HG03159 (cell line): Measurements from ENCODE around the gene PKIG.
"Not testable (repeated sequence)": the region's sequence is repeated elsewhere in the genome, so short reads cannot be mapped to it uniquely, and the experiment has no call there.

Source experiments
- ATAC-seq: cut with Tn5 transposase; IDR thresholded peaks from one replicate; pipeline ENCODE4 v1.9.1; 2021; ENCODE audit warnings: mild to moderate bottlenecking, moderate library complexity; ENCODE audit not compliant: unreplicated experiment

Gene PKIG

DNA sequence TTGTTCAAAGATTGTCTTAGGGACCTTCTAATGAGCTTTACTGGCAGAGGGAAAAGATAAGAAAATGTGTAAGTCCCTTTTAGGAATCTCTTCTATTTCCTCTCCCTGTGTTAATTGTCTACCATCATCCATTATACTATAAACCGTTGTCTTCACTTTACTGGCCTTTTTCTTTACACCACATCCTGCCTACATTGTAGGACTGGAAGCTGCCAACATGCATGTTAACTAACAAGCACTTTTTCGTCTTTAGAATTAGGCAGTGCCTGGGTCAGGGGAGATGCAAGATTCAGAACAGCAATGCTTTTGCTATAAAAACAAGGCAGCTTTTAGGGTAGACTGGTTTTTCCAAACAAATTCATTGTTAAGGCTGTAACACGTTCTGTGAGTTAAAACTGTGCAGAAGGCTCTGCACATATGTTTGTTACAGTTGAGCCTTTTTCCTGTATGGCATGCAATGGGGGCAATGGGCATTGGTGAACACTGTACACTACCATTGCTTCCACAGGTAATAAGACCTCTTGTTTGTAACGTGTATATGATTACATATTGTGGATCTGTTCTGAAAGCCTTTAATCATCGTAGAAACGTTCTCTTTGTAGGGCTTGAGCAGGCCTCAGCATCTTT, 10.9 kb upstream of the PKIG start:
- ATAC-seq, result no peak

DNA sequence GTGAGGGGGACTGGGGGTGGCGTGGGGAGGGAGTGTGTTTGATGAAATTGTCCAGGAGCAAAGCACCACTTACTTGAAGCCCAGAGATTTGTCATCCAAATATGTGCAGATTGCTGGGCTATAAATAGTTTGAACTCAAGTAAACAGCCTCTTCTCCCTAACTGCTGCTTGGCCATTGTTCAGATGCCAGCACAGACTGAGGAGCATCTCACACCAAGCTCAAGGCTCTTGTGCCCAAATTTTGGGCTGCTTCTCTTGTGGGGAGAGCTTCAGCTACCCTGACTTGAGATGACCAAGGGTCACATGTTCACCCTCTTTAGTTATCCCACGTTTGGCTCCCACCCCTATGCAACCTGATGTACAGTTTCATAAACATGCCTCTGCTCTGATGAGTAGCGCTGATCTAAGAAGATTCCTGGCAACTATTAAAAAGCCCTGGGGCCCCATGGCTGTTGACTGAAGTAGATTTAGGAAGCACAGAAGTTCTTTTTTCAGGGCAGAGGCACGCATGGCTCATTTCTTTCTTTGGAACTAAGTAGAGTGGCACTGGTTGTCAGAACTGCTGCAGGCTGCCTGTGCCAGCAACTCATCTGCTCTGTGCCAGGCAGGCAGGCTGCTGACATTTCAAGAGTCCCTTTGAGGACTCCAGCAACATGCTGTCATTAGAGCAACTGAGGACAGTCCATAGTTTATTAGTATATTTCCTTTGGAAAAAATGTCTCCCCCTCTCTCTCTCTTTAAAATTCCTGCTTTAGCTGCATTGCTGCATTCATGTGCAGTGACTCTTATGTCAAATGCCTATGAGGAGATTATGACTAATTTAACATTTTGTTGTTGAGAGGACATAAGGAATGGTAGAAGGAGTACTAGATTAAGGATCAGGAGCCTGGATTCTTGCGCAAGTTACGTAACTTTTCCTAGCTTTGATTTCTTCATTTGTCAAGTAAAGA, 9.6 kb upstream of the PKIG start:
- ATAC-seq, result no peak

DNA sequence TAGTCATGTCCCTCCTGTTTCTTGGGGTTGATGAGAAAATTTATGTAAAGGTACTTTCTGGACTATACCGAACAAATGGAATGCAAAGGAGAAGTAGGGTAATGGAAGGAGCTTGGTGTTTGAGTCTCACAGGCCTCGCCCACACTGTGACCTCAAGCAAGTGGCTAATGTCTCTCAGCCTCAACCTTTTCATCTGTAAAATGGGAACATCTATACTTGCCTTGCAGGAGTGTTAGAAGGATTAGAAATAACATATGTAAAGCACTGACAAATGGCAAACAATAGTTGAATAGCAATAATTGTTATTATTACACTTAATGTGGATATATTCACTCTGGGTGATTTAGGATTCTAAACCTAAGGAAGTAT, 8.9 kb upstream of the PKIG start:
- ATAC-seq, result no peak

DNA sequence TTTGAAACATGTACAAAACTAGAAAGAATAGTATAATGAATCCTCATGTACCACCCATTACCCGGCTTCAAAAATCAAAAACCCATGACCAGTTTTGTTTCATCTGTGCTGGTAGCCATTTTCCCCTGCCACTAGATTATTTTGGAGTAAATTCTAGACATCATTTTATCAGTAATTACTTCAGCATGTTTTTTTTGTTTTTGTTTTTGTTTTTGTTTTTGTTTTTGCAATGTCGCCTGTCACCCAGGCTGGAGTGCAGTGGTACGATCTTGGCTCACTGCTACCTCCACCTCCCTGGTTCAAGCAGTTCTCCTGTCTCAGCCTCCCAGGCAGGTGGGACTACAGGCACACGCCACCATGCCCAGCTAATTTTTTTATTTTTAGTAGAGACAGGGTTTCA, 8.0 kb upstream of the PKIG start:
- no peak for ATAC-seq

DNA sequence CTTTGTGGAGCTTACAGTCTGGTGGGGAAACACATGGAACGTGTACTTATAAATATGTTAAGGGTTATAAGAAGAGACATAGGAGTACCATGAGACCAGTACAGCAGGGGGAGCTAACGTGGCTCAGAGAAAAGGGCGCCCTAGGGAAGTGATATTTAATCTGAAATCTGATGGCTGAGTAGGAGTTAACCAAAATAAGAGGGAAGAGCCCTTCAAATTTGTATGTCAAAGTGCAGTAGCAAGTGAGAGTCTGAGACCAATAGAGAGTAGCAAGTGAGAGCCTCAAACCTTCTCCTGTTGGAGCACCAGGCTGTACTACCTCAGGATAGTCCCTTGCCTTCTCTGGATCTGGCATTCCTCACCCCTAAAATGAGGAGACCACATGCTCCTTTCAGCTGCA, 6.1 kb upstream of the PKIG start:
- ATAC-seq, result no peak

DNA sequence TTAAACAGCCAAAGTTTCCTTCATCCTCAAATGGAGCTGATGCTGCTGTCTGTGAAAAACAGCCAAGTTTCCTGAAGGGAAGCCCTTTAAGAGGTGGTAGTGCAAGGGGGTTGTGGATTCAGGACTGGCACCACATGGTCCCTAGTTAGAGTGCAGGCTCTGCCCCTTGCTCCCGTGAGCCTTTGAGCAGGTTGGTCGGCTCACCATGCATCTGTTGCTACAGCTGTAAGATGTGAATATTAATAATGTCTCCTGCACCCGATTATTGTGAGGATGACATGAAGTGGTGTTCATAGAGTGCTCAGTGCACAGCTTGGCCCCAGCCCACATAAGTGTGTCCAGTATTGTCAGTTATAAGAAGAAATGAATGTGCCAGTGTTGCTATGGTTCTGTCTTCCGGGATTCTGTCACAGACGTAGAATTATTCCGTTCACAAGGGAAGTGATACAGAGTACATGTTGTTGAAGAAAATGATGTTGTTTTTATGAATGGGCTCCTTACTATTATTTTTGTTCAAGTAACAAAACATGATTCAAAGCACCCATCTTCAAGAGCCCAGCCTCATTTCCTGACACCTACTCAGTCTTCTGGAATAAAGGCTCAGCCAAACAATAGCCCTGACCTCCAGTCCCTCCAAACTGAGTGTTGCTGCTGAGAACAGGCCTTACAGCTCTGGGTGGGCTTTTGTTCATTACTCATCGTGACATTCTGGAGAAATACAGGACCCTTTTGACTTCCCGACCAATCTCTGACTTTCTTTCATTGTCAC, 2.9 kb upstream of the PKIG start:
- ATAC-seq, result no peak

DNA sequence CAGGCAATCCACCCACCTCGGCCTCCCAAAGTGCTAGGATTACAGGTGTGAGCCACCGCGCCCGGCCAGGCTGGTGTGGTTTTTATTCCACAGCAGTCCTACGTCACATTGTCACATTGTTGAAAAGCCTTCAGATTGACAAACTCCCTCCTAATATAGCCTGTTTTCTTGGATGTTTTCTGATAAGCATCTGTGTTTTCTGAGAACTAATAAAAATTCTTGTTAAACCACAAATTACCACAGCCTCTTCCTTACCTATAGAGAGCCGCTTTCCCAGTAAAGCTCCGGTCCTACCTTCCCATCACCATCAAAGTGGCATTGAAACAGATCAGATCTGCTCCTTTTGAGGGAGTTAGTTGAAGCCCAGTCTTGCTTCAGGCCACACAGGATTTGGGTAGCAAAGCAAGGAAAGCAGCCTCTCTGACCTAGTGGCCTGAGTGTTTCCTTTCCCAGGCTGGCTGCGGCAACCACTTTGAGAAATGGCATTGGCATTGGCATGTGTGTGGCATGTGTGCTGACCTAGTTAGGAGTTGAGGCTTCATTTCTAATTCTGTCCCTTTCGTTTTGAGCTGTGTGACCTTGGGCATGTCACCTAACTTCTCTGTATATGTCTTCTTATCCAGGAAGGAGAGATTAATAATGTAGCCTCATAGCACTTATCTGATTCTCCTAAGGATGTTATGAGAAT, 1.7 kb upstream of the PKIG start:
- ATAC-seq, result no peak

DNA sequence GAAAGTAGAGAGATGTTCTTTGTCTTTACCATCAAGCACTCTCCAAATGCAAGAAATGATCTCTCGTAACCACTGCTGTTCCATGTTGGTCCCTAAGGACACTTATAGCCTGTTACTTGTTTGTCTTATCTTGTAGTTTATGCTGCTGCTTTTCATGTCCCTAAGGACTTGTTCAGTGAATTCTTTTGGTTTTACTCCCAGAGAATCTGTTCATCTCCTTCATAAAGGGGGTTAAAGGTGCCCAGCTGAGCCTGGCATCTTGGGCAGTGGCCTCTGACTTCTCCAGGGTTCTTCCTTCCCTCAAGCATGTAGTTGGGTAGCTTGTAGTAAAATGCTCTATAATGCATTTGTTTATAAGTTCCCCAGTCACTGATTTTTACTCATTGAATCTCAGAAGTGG, 864 bp upstream of the PKIG start:
- no peak for ATAC-seq

DNA sequence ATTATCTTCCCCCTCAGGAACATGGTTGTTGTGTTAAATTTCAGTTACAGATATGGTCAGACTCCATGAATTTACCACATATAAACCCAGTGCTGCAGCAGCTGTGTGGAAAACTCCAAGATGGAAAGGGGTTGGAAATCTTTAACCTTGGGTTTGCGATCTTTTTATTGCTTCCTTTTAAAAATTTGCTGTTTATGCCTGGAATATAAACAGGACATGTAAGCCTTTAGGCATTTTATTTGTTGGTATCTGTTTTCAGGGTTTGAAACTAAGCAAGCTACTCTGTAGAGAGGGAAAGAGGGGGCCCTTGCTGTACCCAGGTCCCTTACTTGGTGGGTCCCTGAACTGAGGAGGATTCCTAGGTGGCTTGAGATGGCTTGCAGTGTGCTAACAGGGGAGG, 778 bp downstream of the PKIG start:
- no peak for ATAC-seq

DNA sequence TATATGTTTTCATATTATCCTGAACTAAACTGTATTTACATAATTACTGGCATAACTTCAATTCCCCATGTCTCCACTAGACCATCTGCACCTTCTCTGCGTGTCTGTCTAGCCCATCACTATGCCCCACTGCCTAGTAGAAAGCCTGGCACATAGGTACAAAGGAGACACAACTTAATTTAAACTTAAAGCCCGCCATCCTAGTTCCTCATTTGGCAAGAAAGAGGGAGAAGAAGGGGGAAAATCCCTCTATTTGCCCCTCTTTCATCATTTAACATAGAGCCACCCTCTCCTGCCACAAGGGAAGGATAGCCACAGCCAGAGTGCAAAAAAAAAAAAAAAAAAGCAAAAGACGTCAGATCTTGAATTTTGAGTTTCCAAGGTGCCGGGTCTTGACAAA, 1.8 kb downstream of the PKIG start:
- ATAC-seq, result no peak

DNA sequence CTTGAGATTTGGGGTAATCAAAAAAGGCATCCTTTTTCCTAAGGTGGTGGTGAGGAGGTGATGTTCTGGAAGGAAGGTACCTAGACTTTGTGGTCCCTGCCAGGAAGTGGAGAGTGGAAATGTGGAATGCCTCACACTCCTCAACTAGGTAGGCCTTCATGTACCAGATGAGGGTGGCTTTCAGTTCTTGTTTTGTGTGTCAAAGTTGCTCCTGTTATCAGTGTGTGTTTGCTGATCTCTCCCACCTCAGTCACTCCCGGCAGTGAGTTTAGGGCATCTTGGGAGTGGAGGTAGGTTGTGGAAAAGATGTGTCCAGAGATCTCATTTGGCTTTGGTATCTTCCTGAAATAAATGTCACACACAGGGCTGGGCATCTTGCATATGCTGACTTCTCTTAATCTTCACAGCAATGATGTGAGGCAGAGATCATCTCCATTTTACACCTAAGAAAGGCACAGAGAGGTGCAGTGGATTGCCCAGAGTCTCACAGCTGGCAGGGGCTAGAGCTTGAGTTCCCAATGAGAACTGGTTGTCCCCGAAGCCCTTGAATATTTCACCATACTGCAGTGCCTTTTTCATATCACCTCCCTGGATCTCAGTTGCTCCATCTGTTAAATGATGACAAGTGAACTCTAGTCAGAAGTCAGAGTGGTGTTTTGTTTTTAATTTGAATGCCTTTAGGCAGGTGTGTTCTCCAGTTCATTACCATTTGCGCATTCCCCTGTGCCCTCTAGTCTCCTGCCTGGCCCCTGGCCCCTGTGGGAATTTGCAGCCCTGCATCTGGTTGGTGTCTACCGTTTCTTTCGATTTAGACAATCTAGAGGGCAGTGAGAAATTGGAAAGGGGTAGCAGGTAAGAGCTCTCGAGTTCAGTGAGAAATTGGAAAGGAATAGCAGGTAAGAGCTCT, 2.9 kb downstream of the PKIG start:
- ATAC-seq, result no peak

DNA sequence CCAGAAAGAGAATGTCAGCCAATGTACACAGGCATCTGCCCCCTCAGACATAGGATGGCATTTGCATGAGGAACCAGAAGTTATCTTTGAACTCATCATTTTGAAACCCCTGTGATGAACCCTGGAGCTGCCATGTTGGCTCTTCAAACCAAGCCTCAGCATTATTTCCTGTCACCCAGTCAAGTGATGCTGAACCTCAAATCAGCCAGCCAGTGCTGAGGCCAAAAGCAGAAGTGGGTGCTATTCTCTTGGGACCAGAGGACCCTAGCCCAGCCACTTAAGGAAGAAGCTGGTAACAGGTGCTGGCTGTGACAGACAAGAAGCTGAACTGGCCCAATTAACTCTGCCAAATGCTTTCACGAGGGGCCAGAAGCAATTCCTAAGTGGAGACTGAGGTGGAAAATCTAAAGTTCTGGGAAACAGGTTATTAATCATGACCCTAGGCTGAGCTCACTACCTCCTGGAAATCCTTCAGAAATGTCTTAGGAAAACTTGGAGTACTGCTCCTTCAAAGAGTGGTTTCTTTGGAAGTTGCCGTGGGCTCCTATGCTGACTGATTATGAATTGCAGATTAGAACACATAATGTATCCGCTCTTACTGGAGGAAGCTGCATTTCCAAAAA, 4.0 kb downstream of the PKIG start:
- peak; percentile 69 for ATAC-seq

DNA sequence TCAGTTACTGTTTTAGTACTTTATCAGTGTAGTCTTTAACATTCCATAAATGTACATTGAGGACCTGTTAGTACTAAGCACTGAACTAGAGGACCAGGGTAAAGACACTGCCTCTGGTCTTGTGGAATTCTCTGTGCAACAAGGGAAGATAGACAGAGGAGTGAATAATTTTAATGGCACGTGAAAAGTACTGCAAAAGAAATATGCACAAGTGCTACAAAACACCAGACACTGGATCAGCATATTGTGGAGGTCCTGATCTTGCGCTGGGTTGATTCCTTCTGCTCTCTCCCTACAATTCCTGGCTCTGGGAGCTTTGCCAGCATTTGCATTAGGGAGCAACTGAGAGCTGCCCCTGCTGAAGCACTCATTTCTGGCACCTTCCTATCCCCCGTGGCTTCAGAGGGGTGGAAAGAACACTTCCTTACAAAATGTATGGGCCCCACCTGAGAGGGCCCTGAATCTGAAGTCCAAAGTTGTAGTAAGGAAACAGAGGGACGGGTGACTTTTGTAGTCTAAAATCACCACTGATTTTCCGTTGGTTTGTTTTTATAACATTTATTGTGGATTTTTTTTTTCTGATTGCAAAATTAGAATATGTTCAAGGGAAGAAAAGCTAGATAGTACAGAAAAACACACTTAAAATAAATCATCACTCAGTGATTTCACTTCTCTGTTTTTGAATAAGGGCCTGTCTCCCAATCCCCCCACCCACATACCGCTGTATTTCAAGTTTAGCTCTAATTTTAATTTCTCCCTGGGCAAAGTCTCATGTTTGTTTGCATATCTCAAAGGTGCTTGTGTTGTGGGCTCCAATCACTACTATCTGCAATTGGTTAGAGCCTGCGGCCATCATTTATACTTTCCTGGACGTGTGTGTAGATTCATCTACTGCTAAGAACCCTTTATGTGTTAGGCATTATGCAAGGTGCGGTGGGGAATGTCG, 4.9 kb downstream of the PKIG start:
- ATAC-seq, result no peak

DNA sequence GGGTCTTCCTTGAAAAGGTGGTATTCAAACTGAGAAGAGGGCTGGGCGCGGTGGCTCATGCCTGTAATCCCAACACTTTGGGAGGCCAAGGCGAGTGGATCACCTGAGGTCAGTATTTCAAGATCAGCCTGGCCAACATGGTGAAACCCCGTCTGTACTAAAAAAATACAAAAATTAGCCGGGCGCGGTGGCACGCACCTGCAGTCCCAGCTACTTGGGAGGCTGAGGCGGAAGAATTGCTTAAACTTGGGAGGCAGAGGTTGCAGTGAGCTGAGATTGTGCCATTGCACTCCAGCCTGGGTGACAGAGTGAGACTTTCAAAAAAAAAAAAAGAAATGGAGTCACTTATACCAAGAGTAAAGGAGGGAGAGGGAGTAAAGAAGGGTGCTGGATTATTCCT, 5.9 kb downstream of the PKIG start:
- ATAC-seq, result not testable (repeated sequence)

DNA sequence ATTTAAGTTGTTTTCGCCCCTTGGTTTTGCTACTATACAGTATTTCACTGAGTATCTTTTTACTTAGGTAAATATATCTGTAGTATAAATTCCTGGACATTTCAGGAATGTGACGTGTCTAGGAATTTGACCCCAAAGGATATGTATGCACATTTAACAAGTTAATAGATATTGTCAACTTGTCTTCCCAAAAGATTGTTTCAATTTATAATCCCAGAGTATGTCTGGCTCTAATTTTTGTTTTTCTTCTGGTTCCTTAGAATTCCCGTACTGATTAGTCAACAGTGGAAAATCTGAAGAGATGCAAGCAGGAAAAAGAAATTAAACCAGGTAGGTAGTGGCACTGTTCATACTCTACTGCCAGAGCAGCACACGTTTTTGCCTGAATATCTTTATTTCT, 7.2 kb downstream of the PKIG start:
- ATAC-seq, result no peak

DNA sequence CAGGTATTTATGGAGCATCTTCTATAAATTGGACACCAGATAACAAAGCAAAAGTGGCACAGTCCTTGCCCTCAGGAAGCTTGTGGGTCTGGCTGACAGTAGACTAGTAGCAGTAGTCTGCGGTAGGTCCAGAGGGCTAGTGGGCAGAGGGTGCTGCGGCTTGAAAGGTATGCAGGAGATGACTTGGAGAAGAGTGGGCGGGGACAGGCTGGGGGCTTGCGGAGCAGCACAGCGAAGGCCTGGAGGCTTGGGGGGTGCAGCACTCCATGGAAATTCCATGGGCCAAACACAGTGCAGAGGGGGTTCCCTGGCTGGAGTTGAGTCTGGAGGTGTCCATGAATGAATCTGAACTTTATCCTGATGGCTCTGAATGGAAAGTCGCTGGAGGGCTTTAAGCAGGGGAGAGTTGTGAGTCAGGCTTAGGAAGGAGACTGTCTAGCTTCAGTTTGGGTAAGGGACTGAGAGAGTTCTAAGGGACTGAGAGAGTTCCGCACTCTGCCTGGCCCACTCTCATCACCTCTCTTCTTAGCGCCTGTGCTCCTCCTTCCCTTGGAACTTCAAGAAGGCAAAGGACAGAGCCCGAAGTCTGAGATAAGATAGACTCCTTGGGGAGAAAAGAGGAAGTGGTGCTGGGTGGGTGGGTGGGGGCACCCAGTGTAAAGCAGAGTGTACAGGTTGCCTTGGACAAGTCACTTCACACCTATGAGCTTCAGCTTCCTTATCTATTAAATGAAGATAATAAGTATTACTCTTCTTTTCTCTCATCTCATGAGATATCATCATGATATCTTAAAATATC, 8.8 kb downstream of the PKIG start:
- ATAC-seq, result no peak

DNA sequence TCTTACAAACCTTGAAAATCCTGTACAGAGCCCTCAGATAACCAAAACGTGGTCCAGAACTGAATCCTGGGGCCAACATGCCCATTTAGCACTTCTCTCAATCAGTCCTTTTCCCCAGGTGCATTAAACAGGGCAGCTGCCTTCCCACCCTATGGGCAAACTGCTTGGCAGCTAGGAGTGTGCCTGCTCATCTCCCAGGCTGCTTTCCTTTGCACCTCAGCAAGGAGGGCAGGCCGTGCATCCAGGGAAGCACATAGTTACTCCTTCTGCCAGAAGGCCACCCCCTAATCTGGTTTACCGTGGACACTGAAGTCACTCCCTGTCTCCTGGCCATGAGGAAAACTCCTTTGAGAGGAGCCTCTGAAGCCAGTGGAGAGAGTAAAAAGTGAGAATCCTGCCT, 10.0 kb downstream of the PKIG start:
- ATAC-seq, result no peak

DNA sequence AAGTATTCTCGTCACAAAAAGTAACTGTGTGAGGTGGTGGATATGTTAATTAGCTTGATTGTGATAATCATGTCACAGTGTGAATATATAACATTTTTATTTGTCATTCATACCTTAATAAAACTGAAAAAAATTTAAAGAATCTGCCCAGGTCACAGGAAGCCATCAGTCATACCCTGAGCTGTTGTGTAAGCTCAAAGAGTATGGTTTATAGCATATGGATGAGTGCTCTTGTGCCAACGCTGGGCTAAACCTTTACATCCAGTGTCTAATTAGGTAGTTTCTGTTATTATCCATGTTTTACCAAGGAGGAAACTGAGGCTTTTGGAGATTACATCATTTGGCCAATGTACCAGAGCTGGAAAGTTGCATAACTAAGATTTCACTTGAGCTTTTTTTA, 11.4 kb downstream of the PKIG start:
- ATAC-seq, result no peak
